Activated B cell treated with CpG ODN at 0.5 μM for 24 hours (primary cell): ENCODE measurements around the gene NLRC5. TPM values are rescaled to one million over a fixed set of nuclear protein-coding genes. Genes with fewer than 3 reads are reported as not detected.

Experiments
- ATAC-seq: fragments of 200-7000 bp; cut with Tn5 transposase; one replicate; pipeline ENCODE4 v1.10.0; 2021; ENCODE audit warnings: low read depth, mild to moderate bottlenecking, moderate library complexity
- CTCF ChIA-PET: fragments of 350-600 bp; sonication (Branson Sonifier 250); formaldehyde crosslinking; loops from one replicate; lab custom pipeline; 2021; ENCODE audit warnings: antibody characterized with exemption; lab: Charles Lee
- POLR2A ChIA-PET: fragments of 350-600 bp; sonication (Branson Sonifier 250); formaldehyde crosslinking; loops from one replicate; lab custom pipeline; 2021; ENCODE audit warnings: antibody characterized with exemption; lab: Charles Lee
- DNase-seq: peaks from one replicate; pipeline ENCODE4 v3.0.0; 2022
- H3K27ac Mint-ChIP-seq: one replicate; pipeline ENCODE4 v1.8.0; 2020; ENCODE audit warnings: mixed read lengths
- H3K27me3 Mint-ChIP-seq: one replicate; pipeline ENCODE4 v1.8.0; 2021; ENCODE audit warnings: mixed read lengths
- H3K36me3 Mint-ChIP-seq: one replicate; pipeline ENCODE4 v1.8.0; 2021; ENCODE audit warnings: low read depth, mixed read lengths
- H3K4me1 Mint-ChIP-seq: one replicate; pipeline ENCODE4 v1.8.0; 2021; ENCODE audit warnings: mixed read lengths
- H3K4me3 Mint-ChIP-seq: one replicate; pipeline ENCODE4 v1.8.0; 2020; ENCODE audit warnings: mild to moderate bottlenecking, mixed read lengths
- H3K9me3 Mint-ChIP-seq: one replicate; pipeline ENCODE4 v1.8.0; 2020; ENCODE audit warnings: mixed read lengths
- intact Hi-C: fragments of 100-400 bp; cut with micrococcal nuclease; formaldehyde crosslinking; loops from one replicate; pipeline ENCODE4 v1.15.1; 2024
- total RNA-seq: library from RNA; stranded (reverse); gene quantifications from 2 replicates; pipeline ENCODE4 v1.2.3, GENCODE V29; 2022
- TF ChIP-seq, protein P1 (sequence below): fragments of 200-600 bp; IDR thresholded peaks from one replicate; pipeline ENCODE4 v1.8.0; 2022; ENCODE audit warnings: antibody characterized with exemption, mild to moderate bottlenecking

NLRC5 gene
- total RNA-seq, 1 donor from 2014 or later: 372 TPM

DNA sequence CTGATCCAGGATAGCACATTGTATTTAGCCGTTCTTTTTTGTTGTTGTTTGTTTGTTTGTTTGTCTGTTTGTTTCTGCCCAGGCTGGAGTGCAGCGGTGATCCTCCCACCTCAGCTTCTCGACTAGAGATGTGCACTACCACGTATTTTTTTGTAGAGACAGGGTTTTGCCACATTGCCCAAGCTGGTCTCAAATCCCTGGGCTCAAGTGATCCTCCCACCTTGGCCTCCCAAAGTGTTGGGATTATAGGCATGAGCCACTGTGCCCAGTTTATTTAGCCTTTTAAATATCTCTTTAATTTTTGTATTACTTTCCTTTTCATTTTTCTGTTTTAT is 9.2 kb upstream of the NLRC5 start:
- CTCF ChIA-PET: no interaction called here
- POLR2A ChIA-PET: interaction anchor here (1.6 to 10.4 kb wide), 5 partner anchors 9 to 65 kb away, joined by 3 to 233 read pairs (median 8); partner anchors contain the start of genes HERPUD1 and NLRC5
- Mint-ChIP-seq H3K27me3 (no peaks in the 10 kb centered on the region), H3K27ac (no peak overlapping the region), H3K36me3 (peaks cover 10% of the 10 kb centered on the region), H3K4me1 (peaks cover 87% of the 10 kb centered on the region), H3K4me3 (no peak overlapping the region), H3K9me3 (no peaks in the 10 kb centered on the region)
- DNase-seq (no peak), ATAC-seq (no peak)
- intact Hi-C loops: no loop called here
- TF ChIP-seq, protein P1, sequence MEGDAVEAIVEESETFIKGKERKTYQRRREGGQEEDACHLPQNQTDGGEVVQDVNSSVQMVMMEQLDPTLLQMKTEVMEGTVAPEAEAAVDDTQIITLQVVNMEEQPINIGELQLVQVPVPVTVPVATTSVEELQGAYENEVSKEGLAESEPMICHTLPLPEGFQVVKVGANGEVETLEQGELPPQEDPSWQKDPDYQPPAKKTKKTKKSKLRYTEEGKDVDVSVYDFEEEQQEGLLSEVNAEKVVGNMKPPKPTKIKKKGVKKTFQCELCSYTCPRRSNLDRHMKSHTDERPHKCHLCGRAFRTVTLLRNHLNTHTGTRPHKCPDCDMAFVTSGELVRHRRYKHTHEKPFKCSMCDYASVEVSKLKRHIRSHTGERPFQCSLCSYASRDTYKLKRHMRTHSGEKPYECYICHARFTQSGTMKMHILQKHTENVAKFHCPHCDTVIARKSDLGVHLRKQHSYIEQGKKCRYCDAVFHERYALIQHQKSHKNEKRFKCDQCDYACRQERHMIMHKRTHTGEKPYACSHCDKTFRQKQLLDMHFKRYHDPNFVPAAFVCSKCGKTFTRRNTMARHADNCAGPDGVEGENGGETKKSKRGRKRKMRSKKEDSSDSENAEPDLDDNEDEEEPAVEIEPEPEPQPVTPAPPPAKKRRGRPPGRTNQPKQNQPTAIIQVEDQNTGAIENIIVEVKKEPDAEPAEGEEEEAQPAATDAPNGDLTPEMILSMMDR: no peak

DNA sequence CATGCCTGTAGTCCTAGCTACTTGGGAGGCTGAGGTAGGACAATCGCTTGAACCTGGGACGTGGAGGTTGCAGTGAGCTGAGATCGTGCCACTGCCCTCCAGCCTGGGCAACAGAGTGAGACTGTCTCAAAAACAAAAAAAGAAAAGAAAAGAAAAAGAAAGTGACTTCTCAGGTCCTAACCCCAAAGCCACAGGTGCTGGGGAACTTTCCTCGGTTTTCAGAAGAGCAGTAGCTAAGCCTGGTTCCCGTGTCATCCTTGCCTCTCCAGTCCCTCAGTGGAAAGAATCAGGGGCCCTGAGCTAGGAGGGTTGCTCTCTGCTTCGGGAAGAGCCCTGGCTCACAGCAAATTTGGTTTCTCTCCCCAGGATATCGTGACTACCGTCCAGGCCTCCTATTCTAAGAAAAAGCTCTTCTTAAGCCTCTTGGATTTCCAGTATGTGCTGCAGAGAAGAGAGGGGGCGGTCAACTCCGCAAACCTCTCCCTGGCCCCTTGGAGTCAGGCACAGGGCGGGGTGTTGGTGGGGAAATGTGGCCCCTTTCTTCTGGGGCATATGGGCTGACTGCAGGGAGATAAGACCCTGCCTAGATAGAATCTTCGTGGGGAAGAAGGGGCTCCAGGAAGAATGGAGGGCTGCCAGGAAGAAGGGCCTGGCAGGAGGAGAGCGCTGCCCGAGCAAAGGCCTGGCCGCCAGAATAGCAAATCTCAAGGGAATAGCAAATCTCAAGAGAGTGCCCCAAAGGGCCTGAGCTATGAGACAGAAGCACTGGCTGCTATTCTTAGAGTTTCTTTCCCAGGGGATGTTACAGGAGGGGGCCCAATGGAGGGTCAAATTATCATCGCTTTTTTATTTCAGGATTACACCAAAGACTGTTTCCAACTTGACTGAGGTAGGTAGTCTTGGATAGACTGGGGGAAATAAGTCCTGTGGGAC is 8.3 kb upstream of the NLRC5 start:
- ChIA-PET CTCF (interaction anchor here (1.0 to 2.1 kb wide), 4 partner anchors 8 to 65 kb away, joined by 3 to 6 read pairs (median 4); no protein-coding TSS in a partner anchor), POLR2A (interaction anchor here (0.6 to 10.4 kb wide), 8 partner anchors 8 to 64 kb away, joined by 3 to 233 read pairs (median 6); partner anchors contain the start of genes HERPUD1 and NLRC5)
- Mint-ChIP-seq H3K4me3 (peak overlapping the region; percentile 72), H3K27me3 (no peaks in the 10 kb centered on the region), H3K9me3 (no peaks in the 10 kb centered on the region), H3K4me1 (peaks cover 86% of the 10 kb centered on the region), H3K36me3 (peaks cover 10% of the 10 kb centered on the region), H3K27ac (peak overlapping the region; percentile 84)
- DNase-seq (no peak), ATAC-seq (peak; percentile 75)
- TF ChIP-seq, protein P1: no peak
- intact Hi-C loops: loop anchor here (1.0 kb wide), 1 partner anchor 10 kb away; no protein-coding TSS in a partner anchor

DNA sequence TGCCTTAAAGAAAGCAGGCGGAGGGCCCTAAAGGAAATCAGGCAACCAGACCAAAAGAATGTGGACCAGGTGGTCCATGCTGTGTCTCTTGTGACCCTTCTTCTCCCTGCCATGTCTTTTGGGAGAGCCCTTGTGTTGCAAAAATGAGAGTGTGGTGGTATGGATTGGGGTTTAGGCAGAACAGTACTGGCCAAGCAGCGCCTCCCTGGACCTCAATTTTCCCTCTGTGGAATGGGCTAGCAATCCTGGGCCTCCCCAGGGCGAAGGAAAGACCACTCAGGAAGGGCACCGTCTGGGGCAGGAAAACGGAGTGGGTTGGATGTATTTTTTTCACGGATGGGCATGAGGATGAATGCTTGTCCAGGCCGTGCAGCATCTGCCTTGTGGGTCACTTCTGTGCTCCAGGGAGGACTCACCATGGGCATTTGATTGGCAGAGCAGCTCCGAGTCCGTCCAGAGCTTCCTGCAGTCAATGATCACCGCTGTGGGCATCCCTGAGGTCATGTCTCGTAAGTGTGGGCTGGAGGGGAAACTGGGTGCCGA is 7.6 kb upstream of the NLRC5 start:
- no peaks in the 10 kb centered on the region for H3K27me3 Mint-ChIP-seq
- peaks cover 87% of the 10 kb centered on the region for H3K4me1 Mint-ChIP-seq
- TF ChIP-seq, protein P1: no peak
- CTCF ChIA-PET: interaction anchor here (1.3 to 2.1 kb wide), 3 partner anchors 16 to 65 kb away, joined by 3 to 6 read pairs (median 5); no protein-coding TSS in a partner anchor
- H3K9me3 Mint-ChIP-seq: no peaks in the 10 kb centered on the region
- ATAC-seq (no peak), DNase-seq (no peak)
- POLR2A ChIA-PET: interaction anchor here (1.6 to 10.4 kb wide), 6 partner anchors 8 to 64 kb away, joined by 3 to 233 read pairs (median 11); partner anchors contain the start of genes HERPUD1 and NLRC5
- intact Hi-C loops: loop anchor here (1.0 kb wide), 1 partner anchor 10 kb away; no protein-coding TSS in a partner anchor
- peak overlapping the region; percentile 72 for H3K4me3 Mint-ChIP-seq
- H3K27ac Mint-ChIP-seq: peak overlapping the region; percentile 84
- peaks cover 10% of the 10 kb centered on the region for H3K36me3 Mint-ChIP-seq

DNA sequence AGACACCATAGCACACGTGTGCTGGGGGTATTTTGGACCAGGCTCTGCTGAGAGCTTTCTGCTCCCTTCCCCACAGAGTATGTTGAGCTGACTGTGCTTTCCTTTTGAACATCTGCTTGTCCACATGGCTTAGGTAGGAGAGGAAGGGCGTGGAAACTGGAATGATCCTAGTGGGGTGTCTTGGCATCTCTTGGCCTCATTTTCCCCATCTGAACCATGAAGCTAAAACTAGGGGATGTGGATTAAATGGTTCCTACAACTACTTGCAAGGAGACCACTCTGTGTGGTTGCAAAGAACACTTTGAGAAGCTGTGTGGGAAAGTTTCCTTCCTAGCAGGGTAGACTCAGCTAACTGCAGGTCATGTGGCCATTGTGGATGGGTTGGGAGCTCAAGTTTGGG is 6.7 kb upstream of the NLRC5 start:
- Mint-ChIP-seq H3K36me3 (peaks cover 11% of the 10 kb centered on the region), H3K4me3 (no peak overlapping the region), H3K27ac (peak overlapping the region; percentile 27), H3K4me1 (peaks cover 92% of the 10 kb centered on the region), H3K9me3 (no peaks in the 10 kb centered on the region), H3K27me3 (no peaks in the 10 kb centered on the region)
- ChIA-PET POLR2A (interaction anchor here (0.7 to 10.4 kb wide), 5 partner anchors 13 to 81 kb away, joined by 3 to 233 read pairs (median 5); no protein-coding TSS in a partner anchor), CTCF (interaction anchor here (1.1 kb wide), 1 partner anchor 23 kb away, joined by 3 read pairs; no protein-coding TSS in a partner anchor)
- TF ChIP-seq, protein P1: no peak
- ATAC-seq: no peak
- no peak for DNase-seq
- intact Hi-C loops: no loop called here
